Stomach (tissue), 9 donors: ENCODE results near the gene SORCS3. TPM values are rescaled to one million over a fixed set of nuclear protein-coding genes. Genes with fewer than 3 reads are reported as not detected.

Source experiments
- DNase-seq, 2 donors: peaks; one replicate each; pipeline versions ENCODE4 v3.0.0 to v3.0.0-alpha.2; 2013 to 2019
- H3K27ac ChIP-seq, 5 donors: fragments of 200-600 bp in 4 of 5; sonication (generic) in 4 of 5; one replicate each; pipeline ENCODE4 v1.5.1; 2013 to 2019; ENCODE audit warnings: mild to moderate bottlenecking in 1 of 5, moderate library complexity in 1 of 5
- H3K27me3 ChIP-seq, 3 donors: fragments of 200-600 bp; sonication (generic); one replicate each; pipeline ENCODE4 v1.5.1; 2017 to 2019; ENCODE audit warnings: mixed run types in 1 of 3
- H3K36me3 ChIP-seq, 4 donors: fragments of 200-600 bp; sonication (generic); 1 replicate in 3 of 4; 2 replicates in 1 of 4; pipeline ENCODE4 v1.5.1; 2016 to 2019
- H3K4me1 ChIP-seq, 4 donors: fragments of 200-600 bp; sonication (generic); one replicate each; pipeline ENCODE4 v1.5.1; 2016 to 2019
- H3K4me3 ChIP-seq, 4 donors: fragments of 200-600 bp; sonication (generic) in 3 of 4; one replicate each; pipeline ENCODE4 v1.5.1; 2016 to 2019; ENCODE audit warnings: mild to moderate bottlenecking in 1 of 4
- H3K9me3 ChIP-seq, 4 donors: fragments of 200-600 bp; sonication (generic); one replicate each; pipeline ENCODE4 v1.5.1; 2016 to 2019
- EP300 ChIP-seq: sonication (generic); formaldehyde crosslinking; IDR thresholded peaks from one replicate; pipeline ENCODE4 v1.6.1; 2017; ENCODE audit warnings: antibody characterized with exemption
- POLR2A ChIP-seq, 4 donors: fragments of 450-650 bp; IDR thresholded peaks; one replicate each; pipeline ENCODE4 v1.6.1; 2016; ENCODE audit warnings: antibody characterized with exemption in 4 of 4, control low read depth in 2 of 4, mild to moderate bottlenecking in 1 of 4, moderate library complexity in 1 of 4
- POLR2AphosphoS5 ChIP-seq, 3 donors: sonication (generic); formaldehyde crosslinking; IDR thresholded peaks; one replicate each; pipeline ENCODE4 v1.6.1; 2016; ENCODE audit warnings: antibody characterized with exemption in 3 of 3
- WGBS, 5 donors: extraction: QIAGEN DNeasy Blood & Tissue Kit in 3 of 5; methylation state at CpG; one replicate each; pipeline versions ENCODE4 v1.1.5 to v1.1.7; 2013 to 2018; 5-methylcytosine and 5-hydroxymethylcytosine counted together
- intact Hi-C: fragments of 100-400 bp; cut with DNase I; formaldehyde crosslinking; loops from one replicate; pipeline ENCODE4 v1.15.1; 2023; ENCODE audit warnings: low total_unique reads
- polyA plus RNA-seq, 3 donors: library from polyadenylated mRNA; stranded (reverse); fragments of 200-250 nt; gene quantifications; one replicate each; pipeline ENCODE4 v1.2.3, GENCODE V29; 2013
- total RNA-seq, 5 donors: library from RNA; depleted of rRNA; stranded (reverse); fragments of >200 nt; gene quantifications; one replicate each; pipeline versions ENCODE4 v1.1.0 to v1.2.3, GENCODE V29; 2014 to 2016
- TF ChIP-seq, protein P1 (sequence below), 7 experiments: fragments of 450-650 bp in 4 of 7; fragments of 200-600 bp in 3 of 7; sonication (generic) in 3 of 7; IDR thresholded peaks; one replicate each; pipeline ENCODE4 v1.5.1; 2016 to 2019; ENCODE audit warnings: antibody characterized with exemption in 7 of 7, control low read depth in 2 of 7, mild to moderate bottlenecking in 1 of 7
- donor health status: healthy with polysubstance abuse.
- donor health status: Bipolar disorder and iron deficiency.
- donor health status: healthy.

The SORCS3 gene
- total and polyA plus RNA-seq, 8 donors = 0.06 to 2.6 (median 0.20) TPM; not detected in 4

DNA sequence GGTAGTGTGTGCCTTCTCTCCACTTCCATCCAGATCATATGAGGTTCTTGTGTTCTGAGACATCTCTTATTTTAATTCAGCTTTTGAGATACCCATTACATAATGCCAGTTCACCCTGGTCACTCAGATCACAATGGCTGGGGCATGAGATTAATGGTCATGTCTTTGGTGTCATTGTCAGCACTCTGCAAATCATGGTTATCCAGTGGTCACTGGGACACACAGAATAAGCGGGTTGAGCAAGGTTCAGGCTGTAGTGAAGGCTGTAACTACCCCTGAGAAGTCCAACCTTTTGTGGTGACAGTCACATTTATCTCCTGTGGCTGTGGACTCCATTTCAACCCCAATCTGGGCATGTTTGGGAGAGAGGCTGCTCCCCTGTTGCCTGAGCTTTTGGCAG, 35.8 kb downstream of the SORCS3 start:
- peaks cover 0 to 14% (median 0%) of the 10 kb centered on the region in 4 donors for H3K4me1 ChIP-seq
- peaks cover 0 to 13% (median 2%) of the 10 kb centered on the region in 4 donors for H3K9me3 ChIP-seq
- peaks cover 0 to 18% (median 7%) of the 10 kb centered on the region in 3 donors for H3K27me3 ChIP-seq
- TF ChIP-seq EP300 = no peak
- no peak for TF ChIP-seq POLR2A (IDR thresholded peaks at IDR 0.05)
- no peak for TF ChIP-seq POLR2AphosphoS5 (IDR thresholded peaks at IDR 0.05)
- TF ChIP-seq, protein P1, sequence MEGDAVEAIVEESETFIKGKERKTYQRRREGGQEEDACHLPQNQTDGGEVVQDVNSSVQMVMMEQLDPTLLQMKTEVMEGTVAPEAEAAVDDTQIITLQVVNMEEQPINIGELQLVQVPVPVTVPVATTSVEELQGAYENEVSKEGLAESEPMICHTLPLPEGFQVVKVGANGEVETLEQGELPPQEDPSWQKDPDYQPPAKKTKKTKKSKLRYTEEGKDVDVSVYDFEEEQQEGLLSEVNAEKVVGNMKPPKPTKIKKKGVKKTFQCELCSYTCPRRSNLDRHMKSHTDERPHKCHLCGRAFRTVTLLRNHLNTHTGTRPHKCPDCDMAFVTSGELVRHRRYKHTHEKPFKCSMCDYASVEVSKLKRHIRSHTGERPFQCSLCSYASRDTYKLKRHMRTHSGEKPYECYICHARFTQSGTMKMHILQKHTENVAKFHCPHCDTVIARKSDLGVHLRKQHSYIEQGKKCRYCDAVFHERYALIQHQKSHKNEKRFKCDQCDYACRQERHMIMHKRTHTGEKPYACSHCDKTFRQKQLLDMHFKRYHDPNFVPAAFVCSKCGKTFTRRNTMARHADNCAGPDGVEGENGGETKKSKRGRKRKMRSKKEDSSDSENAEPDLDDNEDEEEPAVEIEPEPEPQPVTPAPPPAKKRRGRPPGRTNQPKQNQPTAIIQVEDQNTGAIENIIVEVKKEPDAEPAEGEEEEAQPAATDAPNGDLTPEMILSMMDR (IDR thresholded peaks at IDR 0.05) = no peak
- no peak for DNase-seq
- WGBS, 5 donors = 50 to 86% (median 81%) methylated on average over 1 of the region's 1 CpG
- no peak overlapping the region for H3K27ac ChIP-seq
- intact Hi-C loops = no loop called here
- H3K4me3 ChIP-seq = no peak overlapping the region
- H3K36me3 ChIP-seq = no peaks in the 10 kb centered on the region

DNA sequence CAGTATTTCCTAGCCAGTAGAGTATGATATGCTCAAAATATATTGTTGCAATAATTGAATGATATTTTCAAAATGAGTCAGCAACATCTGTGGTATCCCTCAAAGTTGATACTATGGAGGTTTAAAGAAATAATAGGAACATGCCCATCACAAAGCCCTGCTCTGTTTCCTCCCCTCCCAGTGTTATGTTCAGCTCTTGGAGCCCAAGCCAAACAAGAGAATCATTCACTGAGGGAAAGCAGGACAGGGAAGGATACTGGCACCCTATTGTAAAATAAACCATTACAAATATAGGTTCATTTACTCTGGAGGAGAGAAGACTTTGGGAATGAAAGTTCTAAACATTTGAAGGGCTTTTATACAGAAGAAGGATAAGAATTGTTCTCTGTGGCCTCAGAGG, 37.6 kb downstream of the SORCS3 start:
- TF ChIP-seq, protein P1 (IDR thresholded peaks at IDR 0.05) = no peak
- TF ChIP-seq POLR2AphosphoS5 (IDR thresholded peaks at IDR 0.05) (no peak), POLR2A (IDR thresholded peaks at IDR 0.05) (no peak)
- Histone ChIP-seq H3K4me3 (no peak overlapping the region), H3K4me1 (peaks cover 0 to 14% (median 0%) of the 10 kb centered on the region in 4 donors), H3K27ac (no peak overlapping the region), H3K27me3 (peaks cover 0 to 22% (median 7%) of the 10 kb centered on the region in 3 donors), H3K9me3 (peaks cover 0 to 3% (median 0%) of the 10 kb centered on the region in 4 donors), H3K36me3 (no peaks in the 10 kb centered on the region)
- no peak for DNase-seq
- intact Hi-C loops = no loop called here

DNA sequence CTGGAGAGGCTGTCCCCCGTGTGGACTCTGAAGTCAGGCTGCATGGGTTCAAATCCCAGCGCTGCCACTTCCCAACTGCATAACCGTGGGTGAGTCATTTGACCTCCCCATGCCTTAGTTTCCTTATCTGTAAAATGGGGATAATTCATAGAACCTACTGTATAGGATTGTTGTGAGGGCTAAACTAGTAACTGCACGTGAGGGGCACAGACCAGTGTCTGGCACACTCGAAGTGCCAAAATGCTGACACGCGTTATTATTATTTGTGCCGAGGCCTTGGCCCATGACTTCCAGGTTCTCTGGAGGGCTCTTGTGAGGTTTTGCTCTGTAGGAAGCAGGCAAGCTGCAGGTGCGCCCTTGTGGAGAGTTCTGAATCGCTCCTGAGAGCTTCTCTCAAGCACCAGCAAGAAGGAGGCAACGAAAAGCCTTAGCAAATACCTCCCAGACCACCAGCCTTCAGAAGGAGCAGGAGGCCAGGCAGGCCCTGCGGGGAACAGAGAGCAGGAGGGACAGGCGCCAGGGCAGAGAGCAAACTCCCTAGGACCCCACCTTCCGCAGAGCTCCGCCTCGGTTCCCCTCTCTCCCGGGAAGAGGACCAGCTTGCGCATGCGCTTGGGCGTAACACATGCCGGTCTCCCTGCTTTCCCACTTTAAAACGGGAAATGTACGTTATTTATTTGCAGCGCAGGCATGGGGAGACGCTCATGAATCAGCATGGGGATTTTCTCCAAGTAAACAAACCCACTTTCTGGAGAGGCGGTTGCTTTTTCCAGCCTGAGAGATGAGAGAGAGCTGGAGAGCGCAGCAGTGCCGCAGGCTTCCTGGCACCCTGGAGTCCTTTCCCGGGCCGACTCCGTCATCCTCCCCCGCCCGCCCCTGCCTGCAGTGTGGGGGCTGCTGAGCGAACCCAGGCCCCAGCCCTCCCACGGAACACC, 39.6 kb downstream of the SORCS3 start:
- intact Hi-C loops = no loop called here
- H3K27me3 ChIP-seq = peaks cover 0 to 22% (median 7%) of the 10 kb centered on the region in 3 donors
- no peaks in the 10 kb centered on the region for H3K36me3 ChIP-seq
- peak overlapping the region in 3 of 5 donors; percentile 47 to 64 (median 48) for H3K27ac ChIP-seq
- no peak for TF ChIP-seq EP300
- TF ChIP-seq POLR2AphosphoS5 (IDR thresholded peaks at IDR 0.05) = peak in 1 of 3 donors; percentile 28
- peak overlapping the region; percentile 3 to 25 (median 18) for H3K4me3 ChIP-seq
- no peaks in the 10 kb centered on the region for H3K9me3 ChIP-seq
- peaks cover 0 to 14% (median 0%) of the 10 kb centered on the region in 4 donors for H3K4me1 ChIP-seq
- DNase-seq = peak in 1 of 2 donors; percentile 76
- WGBS, 5 donors = 20 to 24% (median 21%) methylated on average over 32 to 35 of the region's 35 CpGs

DNA sequence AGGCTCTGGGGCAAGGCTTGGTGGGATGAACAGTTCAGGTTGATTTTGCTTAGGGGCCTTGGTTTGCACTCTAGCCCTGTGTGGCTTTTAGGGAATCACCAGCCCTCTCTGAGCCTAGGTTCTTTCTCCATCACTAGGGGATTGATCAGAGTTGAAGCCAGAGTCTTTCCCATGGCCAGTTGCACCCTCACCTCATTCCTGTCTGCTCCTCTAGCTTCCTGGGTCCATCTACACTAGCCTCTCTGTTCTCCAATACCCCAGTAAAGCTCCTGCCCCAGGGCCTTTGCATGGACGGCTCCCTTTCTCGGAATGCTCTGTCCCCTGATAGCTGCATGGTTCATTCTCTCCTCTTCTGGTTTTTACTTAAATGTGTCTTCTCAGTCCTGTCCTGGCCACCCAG, 40.4 kb downstream of the SORCS3 start:
- Histone ChIP-seq H3K36me3 (no peaks in the 10 kb centered on the region), H3K27me3 (peaks cover 0 to 22% (median 7%) of the 10 kb centered on the region in 3 donors), H3K27ac (peak overlapping the region in 3 of 5 donors; percentile 47 to 64 (median 48)), H3K9me3 (no peaks in the 10 kb centered on the region), H3K4me1 (peaks cover 0 to 14% (median 0%) of the 10 kb centered on the region in 4 donors), H3K4me3 (peak overlapping the region in 2 of 4 donors; percentile 3 to 22)
- intact Hi-C loops = no loop called here
- no peak for DNase-seq
- TF ChIP-seq, protein P1 (IDR thresholded peaks at IDR 0.05) = no peak
- no peak for TF ChIP-seq POLR2A (IDR thresholded peaks at IDR 0.05)
- no peak for TF ChIP-seq EP300
- TF ChIP-seq POLR2AphosphoS5 (IDR thresholded peaks at IDR 0.05) = no peak
- WGBS, 5 donors = 39 to 90% (median 83%) methylated on average over 2 of the region's 2 CpGs
